ENCODE data around the gene ITGA6.

Gene ITGA6

GRCh38 chr2:172433144-172433543 lies 5.8 kb downstream of the ITGA6 start:
- Histone ChIP-seq H3K4me1 (ENCODE audit: low read depth, poor library complexity, severe bottlenecking) (peaks cover 14% of the 10 kb centered on the region), H3K27ac (no peak overlapping the region), H3K79me2 (ENCODE audit: insufficient read depth, low read depth) (no peaks in the 10 kb centered on the region), H3K9ac (no peak overlapping the region), H4K20me1 (ENCODE audit: insufficient read depth) (no peaks in the 10 kb centered on the region), H3K36me3 (ENCODE audit: insufficient read depth) (no peaks in the 10 kb centered on the region), H3K4me2 (no peak overlapping the region), H3K27me3 (ENCODE audit: insufficient read depth, low read depth) (no peaks in the 10 kb centered on the region), H2AFZ (ENCODE audit: low read depth) (no peak overlapping the region), H3K4me3 (IDR thresholded peaks at IDR 0.05; ENCODE audit: insufficient read depth, low read depth, low read length) (no peak overlapping the region)
- TF ChIP-seq CTCF (conservative IDR thresholded peaks at IDR 0.05; ENCODE audit: low read depth, low read length), result no peak

GRCh38 chr2:172434821-172435605 lies 7.6 kb downstream of the ITGA6 start:
- Histone ChIP-seq H4K20me1 (ENCODE audit: insufficient read depth) (no peaks in the 10 kb centered on the region), H3K27me3 (ENCODE audit: insufficient read depth, low read depth) (no peaks in the 10 kb centered on the region), H2AFZ (ENCODE audit: low read depth) (no peak overlapping the region), H3K27ac (no peak overlapping the region), H3K79me2 (ENCODE audit: insufficient read depth, low read depth) (no peaks in the 10 kb centered on the region), H3K4me1 (ENCODE audit: low read depth, poor library complexity, severe bottlenecking) (peaks cover 24% of the 10 kb centered on the region), H3K36me3 (ENCODE audit: insufficient read depth) (no peaks in the 10 kb centered on the region), H3K4me3 (IDR thresholded peaks at IDR 0.05; ENCODE audit: insufficient read depth, low read depth, low read length) (no peak overlapping the region), H3K4me2 (no peak overlapping the region), H3K9ac (no peak overlapping the region)
- no peak for TF ChIP-seq CTCF (conservative IDR thresholded peaks at IDR 0.05; ENCODE audit: low read depth, low read length)

- Histone ChIP-seq H3K9ac (no peak overlapping the region), H3K27me3 (ENCODE audit: insufficient read depth, low read depth) (no peaks in the 10 kb centered on the region), H3K4me3 (IDR thresholded peaks at IDR 0.05; ENCODE audit: insufficient read depth, low read depth, low read length) (no peak overlapping the region), H2AFZ (ENCODE audit: low read depth) (no peak overlapping the region), H4K20me1 (ENCODE audit: insufficient read depth) (no peaks in the 10 kb centered on the region), H3K27ac (no peak overlapping the region), H3K4me2 (no peak overlapping the region), H3K4me1 (ENCODE audit: low read depth, poor library complexity, severe bottlenecking) (peaks cover 30% of the 10 kb centered on the region), H3K79me2 (ENCODE audit: insufficient read depth, low read depth) (no peaks in the 10 kb centered on the region), H3K36me3 (ENCODE audit: insufficient read depth) (no peaks in the 10 kb centered on the region)
- TF ChIP-seq CTCF (conservative IDR thresholded peaks at IDR 0.05; ENCODE audit: low read depth, low read length), result no peak
Observed at GRCh38 chr2:172435606-172435911, 8.2 kb downstream of the ITGA6 start.

GRCh38 chr2:172436889-172437288 lies 9.5 kb downstream of the ITGA6 start:
- Histone ChIP-seq H2AFZ (ENCODE audit: low read depth) (no peak overlapping the region), H3K36me3 (ENCODE audit: insufficient read depth) (no peaks in the 10 kb centered on the region), H3K4me1 (ENCODE audit: low read depth, poor library complexity, severe bottlenecking) (peaks cover 43% of the 10 kb centered on the region), H4K20me1 (ENCODE audit: insufficient read depth) (no peaks in the 10 kb centered on the region; the same call in 1 of the 2 replicates), H3K27me3 (ENCODE audit: insufficient read depth, low read depth) (no peaks in the 10 kb centered on the region), H3K27ac (no peak overlapping the region), H3K4me2 (no peak overlapping the region), H3K4me3 (IDR thresholded peaks at IDR 0.05; ENCODE audit: insufficient read depth, low read depth, low read length) (no peak overlapping the region), H3K79me2 (ENCODE audit: insufficient read depth, low read depth) (no peaks in the 10 kb centered on the region), H3K9ac (no peak overlapping the region)
- TF ChIP-seq CTCF (conservative IDR thresholded peaks at IDR 0.05; ENCODE audit: low read depth, low read length), result no peak
